ENCODE data around the gene CHRNA10.

The CHRNA10 gene

GRCh38 chr11:3623767-3624458 lies 47.3 kb downstream of the CHRNA10 start:
- no peak for TF ChIP-seq GATA3 (IDR thresholded peaks at IDR 0.05; ENCODE audit: low read depth, low read length)
- TF ChIP-seq GATA2 (IDR thresholded peaks at IDR 0.05; ENCODE audit: low read depth, low read length): no peak

GRCh38 chr11:3623121-3623520 lies 48.1 kb downstream of the CHRNA10 start:
- TF ChIP-seq GATA2 (IDR thresholded peaks at IDR 0.05; ENCODE audit: low read depth, low read length) (no peak), GATA3 (IDR thresholded peaks at IDR 0.05; ENCODE audit: low read depth, low read length) (no peak)

- TF ChIP-seq GATA2 (IDR thresholded peaks at IDR 0.05; ENCODE audit: low read depth, low read length) (no peak), GATA3 (IDR thresholded peaks at IDR 0.05; ENCODE audit: low read depth, low read length) (no peak)
These were observed 48.7 kb downstream of the CHRNA10 start for GRCh38 chr11:3622521-3622920.

GRCh38 chr11:3617990-3618389 lies 53.2 kb downstream of the CHRNA10 start:
- no peak for TF ChIP-seq GATA2 (IDR thresholded peaks at IDR 0.05; ENCODE audit: low read depth, low read length)
- no peak for TF ChIP-seq GATA3 (IDR thresholded peaks at IDR 0.05; ENCODE audit: low read depth, low read length)

GRCh38 chr11:3616721-3617460 lies 54.3 kb downstream of the CHRNA10 start:
- TF ChIP-seq GATA3 (IDR thresholded peaks at IDR 0.05; ENCODE audit: low read depth, low read length): no peak
- TF ChIP-seq GATA2 (IDR thresholded peaks at IDR 0.05; ENCODE audit: low read depth, low read length): no peak

GRCh38 chr11:3615998-3616397 lies 55.2 kb downstream of the CHRNA10 start:
- TF ChIP-seq GATA3 (IDR thresholded peaks at IDR 0.05; ENCODE audit: low read depth, low read length): no peak
- no peak for TF ChIP-seq GATA2 (IDR thresholded peaks at IDR 0.05; ENCODE audit: low read depth, low read length)

Data from SH-SY5Y (cell line).